Body of pancreas (tissue), 4 donors: Measurements from ENCODE around the gene ADARB1.

Experiments used
- POLR2A ChIP-seq, 3 donors: fragments of 450-650 bp; IDR thresholded peaks; one replicate each; pipeline ENCODE4 v1.6.1; 2016; ENCODE audit warnings: antibody characterized with exemption in 3 of 3, mild to moderate bottlenecking in 2 of 3
- TF ChIP-seq, protein P1 (sequence below), 7 experiments: fragments of 450-650 bp in 4 of 7; fragments of 200-600 bp in 3 of 7; sonication (generic) in 3 of 7; IDR thresholded peaks; one replicate each; pipeline ENCODE4 v1.5.1; 2016 to 2019; ENCODE audit warnings: antibody characterized with exemption in 7 of 7

DNA sequence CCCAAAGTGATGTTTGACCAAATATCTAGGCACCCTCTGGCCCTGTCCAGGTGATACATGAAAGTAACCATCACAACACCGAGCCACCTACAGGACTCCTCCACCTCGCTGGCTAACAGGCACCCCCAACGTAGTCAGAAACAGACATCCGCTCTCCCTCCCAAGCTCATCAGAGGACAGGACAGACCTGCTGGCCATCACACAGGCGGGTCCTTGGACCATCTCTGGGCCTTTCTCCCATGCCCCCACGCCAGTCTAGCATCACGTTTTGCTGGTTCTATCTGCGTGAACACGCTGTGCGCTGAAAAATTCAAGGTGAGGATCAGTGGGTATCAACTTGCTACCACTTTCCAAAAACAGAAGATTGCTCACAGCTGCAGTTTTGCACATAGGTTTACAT, 21.4 kb upstream of the ADARB1 start:
- TF ChIP-seq, protein P1, sequence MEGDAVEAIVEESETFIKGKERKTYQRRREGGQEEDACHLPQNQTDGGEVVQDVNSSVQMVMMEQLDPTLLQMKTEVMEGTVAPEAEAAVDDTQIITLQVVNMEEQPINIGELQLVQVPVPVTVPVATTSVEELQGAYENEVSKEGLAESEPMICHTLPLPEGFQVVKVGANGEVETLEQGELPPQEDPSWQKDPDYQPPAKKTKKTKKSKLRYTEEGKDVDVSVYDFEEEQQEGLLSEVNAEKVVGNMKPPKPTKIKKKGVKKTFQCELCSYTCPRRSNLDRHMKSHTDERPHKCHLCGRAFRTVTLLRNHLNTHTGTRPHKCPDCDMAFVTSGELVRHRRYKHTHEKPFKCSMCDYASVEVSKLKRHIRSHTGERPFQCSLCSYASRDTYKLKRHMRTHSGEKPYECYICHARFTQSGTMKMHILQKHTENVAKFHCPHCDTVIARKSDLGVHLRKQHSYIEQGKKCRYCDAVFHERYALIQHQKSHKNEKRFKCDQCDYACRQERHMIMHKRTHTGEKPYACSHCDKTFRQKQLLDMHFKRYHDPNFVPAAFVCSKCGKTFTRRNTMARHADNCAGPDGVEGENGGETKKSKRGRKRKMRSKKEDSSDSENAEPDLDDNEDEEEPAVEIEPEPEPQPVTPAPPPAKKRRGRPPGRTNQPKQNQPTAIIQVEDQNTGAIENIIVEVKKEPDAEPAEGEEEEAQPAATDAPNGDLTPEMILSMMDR (IDR thresholded peaks at IDR 0.05): no peak
- no peak for TF ChIP-seq POLR2A (IDR thresholded peaks at IDR 0.05)
